Coronary artery (tissue), 2 donors: Measurements from ENCODE around the gene MAPT.
"Not testable (repeated sequence)": the region's sequence is repeated elsewhere in the genome, so short reads cannot be mapped to it uniquely, and the experiment has no call there.

ENCODE experiments used
- DNase-seq: peaks from one replicate; pipeline ENCODE4 v3.0.0-alpha.2; 2017; ENCODE audit warnings: low spot score
- H3K27ac ChIP-seq, 2 donors: fragments of 200-600 bp; sonication (generic); one replicate each; pipeline ENCODE4 v1.5.1; 2016 to 2019
- H3K4me3 ChIP-seq: fragments of 200-600 bp; sonication (generic); 2 replicates; pipeline ENCODE4 v1.5.1; 2016; ENCODE audit warnings: mild to moderate bottlenecking, moderate library complexity
- TF ChIP-seq, protein P1 (sequence below): fragments of 200-600 bp; sonication (generic); IDR thresholded peaks from one replicate; pipeline ENCODE4 v1.5.1; 2019; ENCODE audit warnings: antibody characterized with exemption

MAPT gene

GRCh38 chr17:45906237-45906636 is 11.9 kb downstream of the MAPT start:
- DNase-seq: no peak
- no peak overlapping the region for H3K4me3 ChIP-seq
- TF ChIP-seq, protein P1, sequence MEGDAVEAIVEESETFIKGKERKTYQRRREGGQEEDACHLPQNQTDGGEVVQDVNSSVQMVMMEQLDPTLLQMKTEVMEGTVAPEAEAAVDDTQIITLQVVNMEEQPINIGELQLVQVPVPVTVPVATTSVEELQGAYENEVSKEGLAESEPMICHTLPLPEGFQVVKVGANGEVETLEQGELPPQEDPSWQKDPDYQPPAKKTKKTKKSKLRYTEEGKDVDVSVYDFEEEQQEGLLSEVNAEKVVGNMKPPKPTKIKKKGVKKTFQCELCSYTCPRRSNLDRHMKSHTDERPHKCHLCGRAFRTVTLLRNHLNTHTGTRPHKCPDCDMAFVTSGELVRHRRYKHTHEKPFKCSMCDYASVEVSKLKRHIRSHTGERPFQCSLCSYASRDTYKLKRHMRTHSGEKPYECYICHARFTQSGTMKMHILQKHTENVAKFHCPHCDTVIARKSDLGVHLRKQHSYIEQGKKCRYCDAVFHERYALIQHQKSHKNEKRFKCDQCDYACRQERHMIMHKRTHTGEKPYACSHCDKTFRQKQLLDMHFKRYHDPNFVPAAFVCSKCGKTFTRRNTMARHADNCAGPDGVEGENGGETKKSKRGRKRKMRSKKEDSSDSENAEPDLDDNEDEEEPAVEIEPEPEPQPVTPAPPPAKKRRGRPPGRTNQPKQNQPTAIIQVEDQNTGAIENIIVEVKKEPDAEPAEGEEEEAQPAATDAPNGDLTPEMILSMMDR: no peak
- no peak overlapping the region for H3K27ac ChIP-seq

GRCh38 chr17:45906927-45907622 is 12.7 kb downstream of the MAPT start:
- TF ChIP-seq, protein P1: no peak
- H3K4me3 ChIP-seq: no peak overlapping the region
- no peak overlapping the region for H3K27ac ChIP-seq
- no peak for DNase-seq

- no peak for DNase-seq
- Histone ChIP-seq H3K4me3 (no peak overlapping the region), H3K27ac (no peak overlapping the region)
- TF ChIP-seq, protein P1: no peak
Measured at GRCh38 chr17:45907750-45908395, 13.5 kb downstream of the MAPT start.

GRCh38 chr17:45908460-45908859 is 14.1 kb downstream of the MAPT start:
- Histone ChIP-seq H3K27ac (no peak overlapping the region), H3K4me3 (no peak overlapping the region)
- TF ChIP-seq, protein P1: no peak
- no peak for DNase-seq

DNA sequence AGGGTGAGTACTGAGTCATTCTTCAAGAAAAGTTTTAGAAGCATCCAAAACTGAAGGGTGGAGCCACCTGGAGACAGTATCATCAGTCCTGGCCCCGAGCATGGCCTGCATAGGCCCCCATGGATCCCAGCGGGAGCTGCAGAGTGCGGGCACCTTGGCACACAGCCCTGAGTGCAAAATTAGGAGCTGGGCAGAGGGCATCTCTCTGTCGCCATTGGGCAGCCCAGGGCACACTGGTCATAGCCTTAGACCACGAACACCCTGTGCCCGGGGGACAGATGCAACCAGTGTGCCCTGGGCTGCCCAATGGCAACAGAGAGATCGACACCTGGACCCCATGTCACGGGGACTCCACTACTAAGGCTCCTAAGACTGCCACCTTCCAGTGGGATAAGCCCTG is 14.6 kb downstream of the MAPT start:
- no peak for DNase-seq
- Histone ChIP-seq H3K4me3 (no peak overlapping the region), H3K27ac (no peak overlapping the region)
- TF ChIP-seq, protein P1: no peak

GRCh38 chr17:45910667-45911066 is 16.3 kb downstream of the MAPT start:
- Histone ChIP-seq H3K4me3 (no peak overlapping the region), H3K27ac (no peak overlapping the region)
- TF ChIP-seq, protein P1: no peak
- DNase-seq: no peak

- TF ChIP-seq, protein P1: no peak
- Histone ChIP-seq H3K4me3 (no peak overlapping the region), H3K27ac (no peak overlapping the region)
- no peak for DNase-seq
Measured at GRCh38 chr17:45912319-45912718, 18.0 kb downstream of the MAPT start.

- H3K4me3 ChIP-seq, H3K27ac ChIP-seq, DNase-seq: not testable (repeated sequence)
Measured at GRCh38 chr17:45913030-45913429, 18.7 kb downstream of the MAPT start.
